SK-N-MC (cell line): ENCODE results near the gene XXYLT1.

Experiments used
- EZH2 ChIP-seq: fragments of 200-600 bp; sonication (generic); IDR thresholded peaks from one replicate; pipeline ENCODE4 v1.6.1; 2017; ENCODE audit warnings: antibody characterized with exemption
- FOXP2 ChIP-seq: optimal IDR thresholded peaks from 2 replicates; pipeline ENCODE3; 2011; ENCODE audit warnings: mild to moderate bottlenecking, moderate library complexity; ENCODE audit not compliant: insufficient read depth; ENCODE audit errors: extremely low read length, control extremely low read depth
- POLR2AphosphoS5 ChIP-seq: IDR thresholded peaks from 2 replicates; pipeline ENCODE4 v1.6.1; 2012; ENCODE audit warnings: mild to moderate bottlenecking, low read depth, low read length, borderline replicate concordance

DNA sequence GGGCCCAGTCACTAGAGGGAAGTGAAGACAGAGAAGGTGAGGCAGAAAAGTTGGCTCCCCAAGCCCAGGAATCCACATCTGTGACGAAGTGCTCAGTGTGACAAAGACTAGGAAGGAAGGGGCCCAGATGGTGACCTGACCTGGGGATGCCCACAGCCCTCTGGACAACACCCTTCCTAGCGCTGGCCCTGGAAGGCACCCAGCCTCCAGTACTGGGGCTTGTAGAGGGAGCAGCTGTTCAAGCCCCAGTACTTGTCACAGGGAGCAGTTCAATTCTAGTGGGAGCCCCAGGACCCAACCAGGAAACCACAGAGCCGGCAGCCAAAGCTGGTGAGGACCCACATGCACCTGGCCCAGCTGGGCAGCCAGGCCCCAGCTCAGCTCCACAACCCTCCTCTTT is 190.8 kb downstream of the XXYLT1 start:
- TF ChIP-seq EZH2 (no peak), POLR2AphosphoS5 (no peak), FOXP2 (no peak)
